Keratinocyte (primary cell): Measurements from ENCODE around the gene GMPR2. TPM values are rescaled to one million over a fixed set of nuclear protein-coding genes. Genes with fewer than 3 reads are reported as not detected.

Experiments used
- DNase-seq: peaks from one replicate; pipeline ENCODE4 v3.0.0-alpha.2; 2011; ENCODE audit warnings: low read depth, missing footprints, low spot score
- FAIRE-seq: peaks from 2 replicates; lab custom pipeline; 2011; peaks lifted over from hg19 to GRCh38; lab: Jason Lieb, UNC
- H2AFZ ChIP-seq: 2 replicates; pipeline ENCODE4 v1.6.0; 2012; ENCODE audit warnings: low read length, control low read depth, inconsistent platforms; ENCODE audit not compliant: control insufficient read depth
- H3K27ac ChIP-seq: 2 replicates; pipeline ENCODE4 v1.5.1; 2011; ENCODE audit warnings: low read length; ENCODE audit not compliant: control insufficient read depth, insufficient read depth
- H3K27me3 ChIP-seq: 3 replicates; pipeline ENCODE4 v1.6.0; 2011; ENCODE audit warnings: low read length; ENCODE audit not compliant: control insufficient read depth, insufficient read depth; ENCODE audit errors: extremely low read depth
- H3K36me3 ChIP-seq, 2 experiments: 2 replicates in 1 of 2; 3 replicates in 1 of 2; pipeline ENCODE4 v1.5.1; 2011; ENCODE audit warnings: low read length in 2 of 2, mild to moderate bottlenecking in 1 of 2; ENCODE audit not compliant: control insufficient read depth in 2 of 2, insufficient read depth in 2 of 2; ENCODE audit errors: extremely low read depth in 1 of 2
- H3K4me1 ChIP-seq: 3 replicates; pipeline ENCODE4 v1.5.1; 2011; ENCODE audit warnings: low read length; ENCODE audit not compliant: control insufficient read depth, insufficient read depth; ENCODE audit errors: extremely low read depth
- H3K4me2 ChIP-seq: 3 replicates; pipeline ENCODE4 v1.6.0; 2011; ENCODE audit warnings: low read depth, low read length; ENCODE audit not compliant: control insufficient read depth, insufficient read depth; ENCODE audit errors: extremely low read depth
- H3K4me3 ChIP-seq, 3 experiments: fragments of 200-600 bp in 1 of 3; sonication (generic) in 1 of 3; 2 replicates in 2 of 3; 3 replicates in 1 of 3; pipeline ENCODE4 v1.5.1; 2011 to 2016; ENCODE audit warnings: low read length in 3 of 3, mild to moderate bottlenecking in 3 of 3, control low read depth in 2 of 3, inconsistent platforms in 1 of 3, low read depth in 1 of 3, mixed read lengths in 1 of 3, mixed run types in 1 of 3, moderate library complexity in 1 of 3; ENCODE audit not compliant: control insufficient read depth in 2 of 3, insufficient read depth in 2 of 3; ENCODE audit errors: extremely low read depth in 1 of 3
- H3K79me2 ChIP-seq: 2 replicates; pipeline ENCODE4 v1.6.0; 2012; ENCODE audit warnings: low read length; ENCODE audit not compliant: control insufficient read depth, insufficient read depth
- H3K9ac ChIP-seq: 3 replicates; pipeline ENCODE4 v1.6.0; 2011; ENCODE audit warnings: low read length; ENCODE audit not compliant: control insufficient read depth, insufficient read depth; ENCODE audit errors: extremely low read depth
- H3K9me1 ChIP-seq: 3 replicates; pipeline ENCODE4 v1.6.0; 2011; ENCODE audit warnings: low read length; ENCODE audit not compliant: control insufficient read depth, insufficient read depth; ENCODE audit errors: extremely low read depth
- H3K9me3 ChIP-seq: 2 replicates; pipeline ENCODE4 v1.5.1; 2012; ENCODE audit warnings: low read depth, low read length; ENCODE audit not compliant: control insufficient read depth
- H4K20me1 ChIP-seq: 3 replicates; pipeline ENCODE4 v1.6.0; 2011; ENCODE audit warnings: low read length; ENCODE audit not compliant: control insufficient read depth, insufficient read depth; ENCODE audit errors: extremely low read depth
- dilution Hi-C: fragments of 300-500 bp; cut with MboI; formaldehyde crosslinking; loops from one replicate; pipeline ENCODE4 v1.7.0; 2020; ENCODE audit warnings: low sequenced_read_pairs; ENCODE audit not compliant: extremely low pct_ligation_motif_present
- polyA plus RNA-seq, 5 experiments: library from polyadenylated mRNA; depleted of rRNA in 3 of 5; stranded (reverse) in 3 of 5; stranded (forward) in 1 of 5; unstranded in 1 of 5; fragments of >200 nt; gene quantifications; 1 replicate in 1 of 5; 2 replicates in 3 of 5; 3 replicates in 1 of 5; pipeline versions ENCODE4 v1.2.1 to v1.2.3, GENCODE V29; 2011 to 2012; ENCODE audit warnings: missing spikeins in 2 of 5, low read depth in 1 of 5, low replicate concordance in 1 of 5
- TF ChIP-seq, protein P1 (sequence below), 3 experiments: IDR thresholded peaks in 1 of 3; conservative IDR thresholded peaks in 1 of 3; optimal IDR thresholded peaks in 1 of 3; 2 replicates in 2 of 3; 3 replicates in 1 of 3; pipeline versions ENCODE3 to v1.5.1; 2011; ENCODE audit warnings: low read length in 3 of 3, mild to moderate bottlenecking in 3 of 3, moderate library complexity in 2 of 3, control low read depth in 1 of 3, inconsistent platforms in 1 of 3; ENCODE audit not compliant: insufficient read depth in 2 of 3; ENCODE audit errors: extremely low read depth in 1 of 3

The GMPR2 gene
- polyA plus RNA-seq, 1 donor (not counting 4 experiments of a cell fraction or from before 2014, with no cell fraction given): 84.6 TPM

DNA sequence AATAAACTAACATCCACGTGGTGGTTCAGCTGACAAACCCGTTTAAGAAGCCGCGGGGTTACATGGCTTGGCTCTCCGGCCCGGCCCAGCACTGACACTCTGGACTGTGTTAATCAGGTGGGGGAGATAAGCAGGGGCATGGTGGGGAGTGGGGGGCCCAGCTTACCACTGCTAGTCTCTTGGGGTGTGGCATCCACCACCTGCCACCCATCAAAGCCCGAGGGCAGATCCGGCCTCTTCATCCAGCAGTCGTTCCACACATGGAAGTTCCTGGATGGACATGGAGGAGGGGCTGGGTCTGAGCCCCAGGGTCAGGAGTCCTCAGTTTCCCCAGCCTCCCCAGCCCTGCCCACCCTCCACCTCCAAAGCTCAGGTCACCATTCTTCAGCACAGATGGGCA lies 25.4 kb downstream of the GMPR2 start:
- H3K27me3 ChIP-seq: no peaks in the 10 kb centered on the region
- peaks cover 12 to 18% of the 10 kb centered on the region in 2 experiments for H3K36me3 ChIP-seq
- no peaks in the 10 kb centered on the region for H3K9me3 ChIP-seq
- dilution Hi-C loops: no loop called here
- FAIRE-seq: no peak
- H3K4me1 ChIP-seq: peaks cover 13% of the 10 kb centered on the region
- H2AFZ ChIP-seq: no peak overlapping the region
- no peak overlapping the region for H3K4me3 ChIP-seq
- no peaks in the 10 kb centered on the region for H4K20me1 ChIP-seq
- DNase-seq: no peak
- H3K9me1 ChIP-seq: no peaks in the 10 kb centered on the region
- H3K27ac ChIP-seq: no peak overlapping the region
- no peaks in the 10 kb centered on the region for H3K79me2 ChIP-seq
- no peak overlapping the region for H3K9ac ChIP-seq
- no peak overlapping the region for H3K4me2 ChIP-seq
- TF ChIP-seq, protein P1, sequence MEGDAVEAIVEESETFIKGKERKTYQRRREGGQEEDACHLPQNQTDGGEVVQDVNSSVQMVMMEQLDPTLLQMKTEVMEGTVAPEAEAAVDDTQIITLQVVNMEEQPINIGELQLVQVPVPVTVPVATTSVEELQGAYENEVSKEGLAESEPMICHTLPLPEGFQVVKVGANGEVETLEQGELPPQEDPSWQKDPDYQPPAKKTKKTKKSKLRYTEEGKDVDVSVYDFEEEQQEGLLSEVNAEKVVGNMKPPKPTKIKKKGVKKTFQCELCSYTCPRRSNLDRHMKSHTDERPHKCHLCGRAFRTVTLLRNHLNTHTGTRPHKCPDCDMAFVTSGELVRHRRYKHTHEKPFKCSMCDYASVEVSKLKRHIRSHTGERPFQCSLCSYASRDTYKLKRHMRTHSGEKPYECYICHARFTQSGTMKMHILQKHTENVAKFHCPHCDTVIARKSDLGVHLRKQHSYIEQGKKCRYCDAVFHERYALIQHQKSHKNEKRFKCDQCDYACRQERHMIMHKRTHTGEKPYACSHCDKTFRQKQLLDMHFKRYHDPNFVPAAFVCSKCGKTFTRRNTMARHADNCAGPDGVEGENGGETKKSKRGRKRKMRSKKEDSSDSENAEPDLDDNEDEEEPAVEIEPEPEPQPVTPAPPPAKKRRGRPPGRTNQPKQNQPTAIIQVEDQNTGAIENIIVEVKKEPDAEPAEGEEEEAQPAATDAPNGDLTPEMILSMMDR (optimal IDR thresholded peaks at IDR 0.05 in 1 of 3, IDR thresholded peaks at IDR 0.05 in 1 of 3, conservative IDR thresholded peaks at IDR 0.05 in 1 of 3; ENCODE audit: extremely low read depth in 1 of 3, insufficient read depth in 2 of 3, low read length in 3 of 3): no peak

DNA sequence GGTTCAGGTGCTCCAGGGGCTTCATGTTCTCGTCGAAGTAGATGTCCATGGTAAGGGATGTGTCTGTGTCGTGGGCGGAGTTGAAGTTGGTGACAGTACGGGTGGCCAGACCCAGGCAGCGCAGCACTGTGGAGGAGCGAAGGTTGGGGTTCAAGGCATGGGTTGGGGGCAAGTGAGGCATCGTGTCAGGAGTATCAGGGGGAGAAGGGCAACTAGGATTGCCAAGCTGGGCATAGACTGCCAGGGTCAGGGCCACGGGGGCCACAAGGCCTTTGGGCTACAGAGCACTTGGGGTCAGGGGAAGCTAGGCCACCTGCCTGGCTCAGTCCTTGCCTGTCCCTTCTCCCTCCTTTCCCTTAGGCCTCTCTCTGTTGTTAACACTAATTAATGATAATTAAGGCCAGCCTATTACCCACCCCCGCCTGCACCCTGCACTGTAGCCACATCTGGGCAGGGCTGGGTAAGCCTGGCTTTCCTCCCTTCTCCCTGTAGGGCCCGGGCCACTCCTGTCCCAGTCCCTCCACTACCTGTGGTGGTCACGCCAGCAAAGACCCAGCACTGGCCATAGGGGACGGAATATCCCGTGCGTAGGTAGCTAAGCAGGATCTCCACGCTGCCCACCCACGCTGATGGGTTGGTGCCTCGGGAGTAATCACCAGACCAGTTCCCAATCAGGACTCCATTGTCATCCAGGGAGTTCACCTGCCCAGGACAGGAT lies 26.0 kb downstream of the GMPR2 start:
- Histone ChIP-seq H3K27ac (no peak overlapping the region), H3K4me1 (peaks cover 19% of the 10 kb centered on the region), H3K9ac (no peak overlapping the region), H3K9me1 (no peaks in the 10 kb centered on the region), H3K36me3 (peaks cover 12 to 18% of the 10 kb centered on the region in 2 experiments), H3K4me2 (peak overlapping the region; percentile 45), H2AFZ (peak overlapping the region; percentile 71), H3K79me2 (no peaks in the 10 kb centered on the region), H4K20me1 (no peaks in the 10 kb centered on the region), H3K4me3 (peak overlapping the region in 1 of 3 experiments; percentile 27), H3K9me3 (no peaks in the 10 kb centered on the region), H3K27me3 (no peaks in the 10 kb centered on the region)
- FAIRE-seq (no peak), DNase-seq (no peak)
- TF ChIP-seq, protein P1 (optimal IDR thresholded peaks at IDR 0.05 in 1 of 3, IDR thresholded peaks at IDR 0.05 in 1 of 3, conservative IDR thresholded peaks at IDR 0.05 in 1 of 3; ENCODE audit: extremely low read depth in 1 of 3, insufficient read depth in 2 of 3, low read length in 3 of 3): no peak
- dilution Hi-C loops: no loop called here
